NCI-H226 (cell line): ENCODE data around the gene PTPRG.
"Not testable (repeated sequence)": the region's sequence is repeated elsewhere in the genome, so short reads cannot be mapped to it uniquely, and the experiment has no call there.

Experiments used
- DNase-seq: peaks from one replicate; pipeline ENCODE4 v3.0.0-alpha.2; 2015

Gene PTPRG

DNA sequence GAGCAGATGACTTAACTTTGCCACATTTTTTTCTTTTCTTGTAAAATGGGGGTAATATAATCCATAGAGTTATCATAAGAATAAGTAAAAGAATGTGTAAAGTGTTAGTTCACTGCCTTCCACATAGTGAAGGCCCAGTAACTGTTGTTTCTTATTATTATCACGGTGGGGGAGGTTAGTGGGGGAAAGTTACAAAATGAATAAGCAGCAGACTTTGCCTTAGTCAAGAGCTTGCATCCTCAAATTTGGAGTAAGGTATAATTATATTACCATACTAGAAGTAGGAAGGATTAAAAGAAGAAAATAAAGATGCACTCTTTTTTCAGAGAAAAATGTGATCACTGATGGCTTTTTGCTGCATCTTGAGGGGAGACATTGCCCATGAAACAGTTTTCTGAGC is 247.6 kb downstream of the PTPRG start:
- DNase-seq = no peak

DNA sequence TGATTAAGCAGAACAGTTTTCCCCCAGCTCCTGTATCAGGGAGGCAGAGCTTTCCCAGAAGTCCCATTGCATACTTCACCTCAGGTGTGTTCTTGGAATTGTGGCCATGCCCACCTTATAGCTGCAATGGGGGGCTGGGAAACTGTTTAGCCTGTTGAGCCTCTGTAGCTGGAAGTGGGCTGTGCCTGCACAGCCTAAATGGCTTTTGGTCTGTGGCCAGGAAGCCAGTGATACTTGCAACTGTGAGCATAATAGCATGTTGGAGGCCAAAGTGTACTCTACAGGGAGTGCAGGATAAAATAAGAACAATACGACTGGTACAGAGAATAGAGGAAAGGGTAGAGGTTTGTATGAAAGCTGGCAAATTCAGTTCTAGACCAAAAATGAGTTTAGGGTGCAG is 248.5 kb downstream of the PTPRG start:
- DNase-seq = no peak

DNA sequence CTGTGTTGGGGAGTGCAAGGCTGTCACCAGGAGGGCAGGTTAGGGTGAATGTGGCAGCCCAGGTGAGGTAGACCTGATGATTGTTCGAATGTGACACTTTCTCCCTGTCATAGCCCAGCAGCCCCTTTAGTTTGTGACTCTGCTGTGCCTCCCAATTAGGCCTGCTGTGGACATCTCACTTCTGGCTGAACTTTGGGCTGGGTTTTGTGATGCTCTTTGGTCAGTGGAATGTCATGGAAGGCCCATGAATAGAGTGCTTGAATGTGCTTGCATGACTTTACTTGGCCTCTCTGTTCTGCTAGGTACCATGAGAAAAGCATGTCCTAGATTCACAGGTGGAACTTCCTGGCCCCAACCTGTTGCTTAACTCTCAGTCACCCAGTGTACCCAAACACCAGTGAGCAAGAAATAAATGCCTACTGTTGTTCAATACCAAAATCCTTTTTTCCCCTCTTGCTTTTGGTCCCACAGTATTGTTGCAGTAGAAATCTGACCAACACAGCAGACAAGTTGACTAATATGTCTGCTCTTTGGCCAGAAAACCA is 249.7 kb downstream of the PTPRG start:
- no peak for DNase-seq

DNA sequence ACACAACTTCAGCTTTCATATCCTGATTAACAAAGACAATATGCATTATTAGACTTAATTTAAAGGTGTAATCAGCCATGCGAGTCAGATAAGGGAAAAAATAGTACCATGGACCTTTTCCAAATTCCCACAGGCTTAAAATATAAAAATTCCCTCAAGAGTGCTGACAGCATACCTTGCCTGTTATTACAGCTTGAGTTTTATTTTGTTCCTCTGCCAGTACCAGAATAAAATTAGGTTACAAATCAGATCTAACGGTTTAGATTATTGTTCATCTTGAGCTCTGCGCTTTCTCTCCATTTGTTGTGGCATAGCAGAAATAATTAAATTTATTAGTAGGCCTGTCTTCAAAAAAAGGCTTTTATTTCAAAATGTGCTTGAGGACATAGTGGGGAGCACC is 250.3 kb downstream of the PTPRG start:
- no peak for DNase-seq

DNA sequence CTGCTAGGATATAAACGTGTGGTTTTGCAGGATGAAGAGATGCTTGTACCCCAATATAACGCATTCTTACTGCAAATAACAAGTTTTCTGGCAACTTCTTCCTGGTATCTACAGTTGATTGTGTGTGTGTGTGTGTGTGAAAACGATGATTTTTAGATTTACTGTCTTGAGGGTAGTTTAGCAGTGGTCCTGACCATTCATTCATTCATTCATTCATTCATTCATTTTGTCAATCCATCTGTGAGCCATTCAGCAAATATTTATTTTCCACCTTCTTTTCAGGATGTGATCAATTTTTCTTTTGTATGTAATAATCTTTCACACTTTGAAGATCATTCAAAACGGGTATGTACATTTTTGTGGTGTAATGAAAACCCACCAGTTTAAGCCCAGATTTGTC is 250.7 kb downstream of the PTPRG start:
- DNase-seq = no peak

DNA sequence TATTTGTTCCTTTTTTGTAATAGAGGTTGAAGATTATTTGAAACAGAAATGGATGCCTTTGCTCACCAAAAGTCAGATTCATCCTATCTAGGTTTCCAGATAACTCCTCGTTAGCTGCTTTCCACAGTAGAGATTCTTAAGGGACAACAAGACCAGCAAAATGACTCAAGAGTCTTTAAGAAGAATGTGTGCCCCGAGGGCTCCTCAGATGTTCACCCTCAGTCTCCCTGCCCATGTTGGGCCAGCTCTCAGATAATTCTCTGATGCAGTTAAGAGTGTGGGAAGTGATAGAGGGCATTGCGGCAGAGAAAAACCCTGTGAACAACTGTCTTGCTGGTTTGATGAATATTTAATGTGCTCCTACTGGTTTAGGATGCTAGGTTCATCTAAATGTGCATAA is 251.1 kb downstream of the PTPRG start:
- no peak for DNase-seq

DNA sequence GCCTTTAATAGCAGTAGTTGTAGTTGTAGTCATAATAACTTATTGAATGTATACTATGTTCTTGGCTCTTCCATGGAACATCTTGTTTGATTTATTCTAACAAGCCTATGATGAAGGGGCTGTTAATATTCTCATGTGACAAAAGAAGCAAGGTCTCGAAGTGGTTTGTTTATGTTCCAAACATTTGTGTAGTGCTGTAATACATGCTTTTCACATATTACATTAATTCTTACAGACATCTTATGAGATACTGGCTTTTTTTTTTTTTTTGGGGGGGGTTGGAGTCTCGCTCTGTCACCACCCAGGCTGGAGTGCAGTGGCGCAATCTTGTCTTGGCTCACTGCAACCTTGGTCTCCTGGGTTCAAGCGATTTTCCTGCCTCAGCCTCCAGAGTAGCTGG is 252.3 kb downstream of the PTPRG start:
- DNase-seq = no peak

DNA sequence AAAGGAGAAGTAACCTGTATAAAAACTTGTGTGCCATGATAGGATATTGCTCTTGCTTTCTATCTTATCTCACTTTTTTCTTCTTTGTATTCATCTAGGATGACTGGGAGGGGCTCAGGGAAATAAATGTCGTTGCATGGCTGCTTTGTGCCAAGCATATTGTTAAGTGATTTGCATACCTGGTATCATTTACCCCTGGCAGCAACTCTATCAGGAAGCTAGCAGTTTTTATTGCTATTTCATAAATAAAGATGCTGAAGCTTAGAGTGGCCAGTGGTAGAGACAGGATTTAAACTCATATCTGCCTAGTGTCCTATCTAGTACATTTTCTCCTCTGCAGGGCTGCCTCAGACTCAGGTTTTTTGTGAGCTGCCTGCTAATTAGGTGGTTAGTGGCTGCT is 253.3 kb downstream of the PTPRG start:
- DNase-seq = no peak

DNA sequence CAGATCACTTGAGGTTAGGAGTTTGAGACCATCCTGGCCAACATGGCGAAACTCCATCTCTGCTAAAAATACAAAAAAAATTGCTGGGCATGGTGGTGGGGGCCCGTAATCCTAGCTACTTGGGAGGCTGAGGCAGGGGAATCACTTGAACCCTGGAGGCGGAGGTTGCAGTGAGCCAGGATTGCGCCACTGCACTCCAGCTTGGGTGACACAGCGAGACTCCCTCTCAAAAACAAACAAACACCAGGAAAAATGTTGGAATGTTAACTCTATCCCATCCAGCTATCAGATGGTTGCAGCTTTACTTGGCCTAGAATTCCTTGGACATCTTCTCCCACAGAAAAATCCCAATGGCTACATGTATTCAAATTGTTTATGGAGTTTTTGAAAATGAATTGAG is 254.9 kb downstream of the PTPRG start:
- not testable (repeated sequence) for DNase-seq

DNA sequence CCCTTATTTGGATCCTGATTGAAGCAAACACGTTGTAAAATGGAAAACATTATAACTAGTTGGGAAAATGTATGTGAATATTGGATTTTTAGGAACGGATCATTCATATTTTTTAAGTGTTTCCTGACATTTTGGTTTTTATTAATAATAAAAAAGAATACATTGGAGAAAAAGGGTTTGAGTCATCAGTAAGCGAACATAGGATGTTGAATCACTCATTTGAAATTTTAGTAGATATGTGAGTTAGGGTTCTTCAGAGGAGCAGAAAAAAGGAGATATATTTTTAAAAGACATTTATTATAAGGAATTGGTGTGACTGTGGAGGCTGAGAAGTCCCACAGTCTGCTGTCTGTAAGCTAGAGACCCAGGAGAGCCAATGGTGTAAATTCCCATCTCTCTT is 258.5 kb downstream of the PTPRG start:
- no peak for DNase-seq

DNA sequence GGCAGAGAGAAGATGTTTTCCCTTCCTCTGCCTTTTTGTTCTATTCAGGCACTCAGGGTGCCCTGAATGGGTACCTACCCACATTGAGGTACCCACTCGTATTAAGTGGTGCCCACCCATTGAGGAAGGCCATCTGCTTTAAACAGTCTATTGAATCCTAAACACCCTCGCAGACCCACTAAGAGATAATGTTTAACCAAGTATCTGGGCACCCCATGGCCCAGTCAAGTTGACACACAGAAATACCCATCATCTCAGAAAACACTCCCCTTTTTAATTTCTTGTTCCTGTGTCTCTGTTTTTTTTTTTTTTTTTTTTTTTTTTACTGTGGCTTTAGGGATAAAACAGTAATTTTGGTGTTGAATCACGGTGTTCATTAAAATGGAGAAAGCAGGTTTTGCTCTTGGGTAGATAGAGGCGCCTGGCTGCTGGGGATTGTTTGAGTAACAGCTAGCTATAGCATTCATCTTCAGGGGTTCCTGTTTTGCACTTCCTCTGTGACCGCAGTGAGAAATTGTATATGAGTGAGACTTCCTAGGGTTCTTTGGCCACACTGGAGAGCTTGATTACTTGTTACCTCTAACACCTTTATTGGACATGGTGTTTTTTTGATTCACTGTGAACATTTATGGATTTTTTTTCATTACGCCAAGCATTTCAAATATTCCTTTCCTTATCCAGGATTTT is 259.1 kb downstream of the PTPRG start:
- no peak for DNase-seq

DNA sequence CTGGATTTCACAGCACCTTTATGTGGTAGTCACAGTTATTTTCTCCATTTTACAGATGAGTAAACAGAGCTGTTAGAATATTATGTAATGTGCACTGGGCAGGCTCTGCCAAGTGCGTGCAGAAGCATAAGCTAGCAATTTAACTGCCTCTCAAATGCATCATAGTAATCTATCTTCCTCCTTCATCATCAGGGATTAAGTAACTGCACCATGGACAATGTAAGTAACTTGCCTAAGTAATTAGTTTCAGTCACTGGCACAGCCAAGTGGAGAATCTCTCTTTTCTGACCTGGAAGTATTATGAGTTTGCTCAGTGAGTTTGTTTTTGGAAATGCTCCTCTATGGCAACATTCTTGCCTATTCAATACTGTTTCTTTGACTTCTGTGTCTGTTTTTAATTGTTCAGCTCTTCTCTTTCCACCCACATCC is 260.5 kb downstream of the PTPRG start:
- no peak for DNase-seq

DNA sequence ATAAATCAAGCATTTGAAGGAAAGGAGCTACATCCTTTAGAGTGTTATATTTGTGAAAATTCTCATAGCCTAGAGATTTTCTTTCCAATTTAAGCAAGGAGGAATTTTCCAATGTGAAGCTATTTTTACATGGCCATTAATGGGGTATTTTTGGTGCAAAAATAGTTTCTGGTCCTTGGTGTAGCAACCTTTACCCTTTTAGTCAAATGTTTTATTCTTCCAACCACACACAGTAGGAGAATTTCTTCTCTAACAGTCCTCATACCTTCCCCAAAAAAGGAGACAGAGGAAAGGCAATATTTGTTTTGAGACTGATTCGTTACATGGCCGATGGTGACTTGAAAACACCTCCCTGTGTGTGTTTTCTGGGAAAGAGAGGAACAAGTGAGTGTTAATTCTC is 261.2 kb downstream of the PTPRG start:
- no peak for DNase-seq

DNA sequence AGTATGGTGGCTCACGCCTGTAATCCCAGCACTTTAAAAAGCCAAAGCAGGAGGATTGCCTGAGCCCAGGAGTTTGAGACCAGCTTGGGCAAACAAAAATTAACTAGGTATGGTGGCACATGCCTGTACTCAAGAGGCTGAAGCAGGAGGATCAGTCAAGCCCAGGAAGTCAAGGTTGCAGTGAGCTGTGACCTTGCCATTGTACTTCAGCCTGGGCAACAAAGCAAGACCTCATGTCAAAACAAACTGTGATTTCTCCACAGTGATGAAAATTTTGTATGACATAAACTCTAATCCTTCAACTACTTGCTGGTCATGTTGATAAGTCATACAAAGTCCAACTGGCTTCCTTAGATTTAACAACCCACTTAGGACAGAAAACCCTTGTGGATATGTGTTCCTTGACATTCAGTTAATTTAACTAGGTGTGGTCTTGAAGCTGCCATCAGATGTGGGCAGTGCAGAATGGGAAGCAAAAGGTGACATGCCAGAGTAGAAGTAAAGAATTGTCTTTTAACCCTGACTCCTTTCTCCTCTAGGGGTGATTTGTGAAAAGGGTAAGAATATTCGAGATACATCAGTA is 263.3 kb downstream of the PTPRG start:
- DNase-seq = no peak

DNA sequence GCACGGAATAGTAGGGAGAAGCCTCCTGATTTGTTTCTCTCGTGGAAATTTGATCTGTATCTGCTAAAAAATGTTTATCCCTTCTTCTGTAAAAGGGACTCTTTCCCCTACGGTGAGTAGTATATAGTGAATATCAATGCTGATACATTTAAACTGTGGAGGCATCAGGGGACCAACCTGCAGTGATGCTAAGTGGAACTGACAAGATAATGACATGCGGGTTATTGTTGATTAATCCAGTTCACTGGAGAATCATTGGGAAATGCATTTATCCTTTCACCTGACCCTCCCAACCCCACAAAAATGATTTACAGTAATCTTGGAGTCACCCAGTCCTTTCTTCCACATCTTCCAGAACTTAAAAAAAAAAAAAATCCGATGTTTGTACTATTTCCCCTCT is 264.8 kb downstream of the PTPRG start:
- DNase-seq = no peak

DNA sequence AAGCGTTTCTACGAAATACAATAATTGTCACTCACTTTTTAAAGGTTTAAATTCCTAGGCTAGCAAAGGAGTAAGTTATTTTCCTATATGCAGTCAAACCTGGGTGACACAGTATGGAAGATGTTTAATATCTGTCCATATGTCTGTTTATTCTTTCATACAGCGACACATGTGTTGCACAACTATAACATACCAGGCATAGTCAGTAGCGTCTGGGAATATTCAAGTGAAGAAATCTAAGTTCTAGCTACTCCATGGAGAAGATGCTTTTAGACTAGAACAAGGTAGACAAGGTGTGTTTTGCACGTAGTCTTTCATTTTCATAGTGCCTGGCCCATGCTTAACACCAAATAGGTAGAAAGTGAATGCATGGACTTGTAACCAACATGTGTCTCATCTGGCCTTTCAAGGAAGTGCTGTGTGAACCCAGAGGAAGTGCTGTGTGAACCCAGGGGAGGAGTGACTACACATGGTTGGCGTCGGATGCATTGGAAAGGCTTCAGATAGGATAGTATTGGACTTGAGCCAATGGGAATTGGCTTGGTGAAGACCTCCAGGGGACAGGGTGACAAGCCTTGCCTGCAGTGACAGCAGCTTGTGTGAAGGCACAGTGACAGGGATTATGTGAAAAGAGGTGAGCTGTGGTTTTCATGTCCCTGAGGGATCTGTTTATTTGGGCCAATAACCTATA is 267.0 kb downstream of the PTPRG start:
- DNase-seq = no peak

DNA sequence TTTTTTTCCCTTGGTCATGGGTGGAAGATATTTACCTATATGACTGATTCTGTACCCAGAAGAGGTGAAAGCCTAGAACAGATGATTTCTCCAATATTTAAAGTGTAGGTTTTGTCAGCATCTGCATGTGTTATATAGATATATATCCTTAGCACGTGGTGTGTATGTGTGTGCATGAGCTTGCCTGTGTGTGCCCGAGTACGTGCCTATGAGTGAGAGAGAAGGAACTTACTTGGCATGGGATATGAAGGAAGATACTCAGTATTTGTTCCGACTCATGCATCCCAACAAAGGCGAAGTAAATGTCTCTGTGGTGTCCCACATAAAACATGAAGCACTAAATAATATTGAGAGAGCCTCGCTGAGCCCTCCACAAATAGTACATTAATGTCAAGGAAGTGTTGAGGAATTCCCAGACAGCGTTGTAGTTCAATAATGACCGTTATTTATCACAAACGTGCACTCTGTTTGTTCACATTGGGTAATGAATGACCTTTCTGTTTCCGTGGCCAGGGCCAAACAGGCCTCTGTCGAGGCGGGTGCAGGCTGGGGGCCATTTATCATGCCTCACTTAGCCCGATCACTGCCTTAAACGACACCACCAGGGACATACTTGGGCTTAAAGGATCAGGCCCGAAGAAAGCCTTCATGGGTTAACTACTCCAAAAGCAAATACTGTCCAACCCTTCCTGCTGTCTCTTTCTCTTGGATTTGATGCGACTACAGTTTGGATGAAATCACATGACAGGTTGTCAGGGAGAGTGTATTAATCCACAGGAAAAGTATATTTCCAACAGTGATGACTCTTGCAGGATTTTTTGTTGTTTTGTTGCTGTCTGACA is 267.7 kb downstream of the PTPRG start:
- no peak for DNase-seq

DNA sequence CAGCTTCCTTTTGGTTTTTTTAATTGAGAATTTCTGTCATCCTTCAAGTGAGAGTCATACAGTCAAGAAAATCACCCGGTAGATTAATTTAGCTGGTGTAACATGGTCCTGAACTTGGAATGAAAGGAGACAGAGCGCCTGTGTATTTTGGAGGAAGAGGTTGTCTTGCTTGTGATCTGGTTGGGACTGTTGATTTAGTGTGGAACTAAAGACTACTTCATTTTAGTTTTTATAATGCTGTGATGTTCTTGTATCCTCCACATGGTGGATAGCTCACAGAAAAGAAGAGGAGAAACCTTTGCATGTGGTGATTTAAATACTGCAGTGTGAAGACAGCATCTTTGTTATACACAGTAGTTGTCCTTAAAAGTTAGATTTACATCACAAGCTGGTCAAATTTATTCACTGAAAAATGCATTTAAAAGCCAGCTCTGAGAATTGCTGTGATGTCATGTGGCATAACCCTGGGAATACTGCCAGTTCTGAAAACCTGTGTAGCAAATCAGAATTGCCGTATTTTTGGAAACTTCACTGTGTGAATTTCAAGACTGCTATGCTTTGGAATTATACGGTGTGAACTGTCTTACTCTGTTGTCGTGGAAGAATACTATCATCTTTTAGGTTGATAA is 268.5 kb downstream of the PTPRG start:
- DNase-seq = no peak

DNA sequence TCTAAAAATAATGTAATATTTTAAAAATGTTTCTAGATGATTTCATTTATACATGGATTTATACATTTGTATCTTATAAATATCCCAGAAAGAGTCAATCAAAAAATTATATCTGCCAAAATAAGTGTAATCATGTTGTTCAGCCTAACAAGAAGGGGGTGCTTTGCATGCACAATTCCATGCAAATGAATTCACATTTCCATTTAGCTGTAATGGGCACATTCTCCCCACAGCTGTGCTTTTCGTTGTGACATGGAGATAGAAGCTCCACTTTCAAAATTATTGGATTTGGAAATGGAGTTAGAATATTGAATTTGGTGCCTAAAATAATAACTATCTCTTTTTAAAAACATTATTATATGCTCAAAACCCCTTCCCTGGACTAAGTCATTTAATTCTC is 270.6 kb downstream of the PTPRG start:
- no peak for DNase-seq

DNA sequence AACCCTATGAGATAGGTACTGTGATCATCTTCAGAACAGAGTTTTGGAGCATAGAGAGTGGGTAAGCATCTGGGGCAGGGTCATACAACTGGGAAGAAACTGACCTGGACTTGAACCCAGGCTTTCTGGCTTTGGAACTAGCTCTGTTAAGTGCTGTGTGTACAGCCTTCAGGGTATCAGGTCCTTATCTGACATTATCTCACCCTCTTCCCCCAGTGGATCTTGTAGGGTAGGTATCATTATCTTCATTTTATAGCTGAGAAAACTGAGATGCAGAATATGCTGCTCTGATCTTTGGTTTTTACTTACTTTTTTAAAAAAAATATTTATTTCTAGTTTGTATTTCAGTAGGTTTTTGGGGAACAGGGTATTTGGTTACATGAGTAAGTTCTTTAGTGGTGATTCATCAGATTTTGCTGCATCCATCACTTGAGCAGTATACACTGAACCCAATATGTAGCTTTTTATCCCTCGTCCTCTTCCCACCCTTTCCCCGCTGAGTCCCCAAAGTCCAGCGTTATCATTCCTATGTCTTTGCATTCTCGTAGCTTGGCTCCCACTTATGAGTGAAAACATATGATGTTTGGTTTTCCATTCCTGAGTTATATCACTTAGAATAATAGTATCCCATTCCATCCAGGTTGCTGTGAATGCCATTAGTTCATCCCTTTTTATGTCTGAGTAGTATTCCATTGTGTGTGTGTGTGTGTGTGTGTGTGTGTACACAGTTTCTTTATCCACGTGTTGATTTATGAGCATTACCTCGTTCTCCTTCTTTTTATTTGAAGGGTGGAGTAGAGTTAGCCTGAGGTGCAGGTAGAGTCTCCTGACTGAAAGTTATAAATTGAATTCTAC is 271.2 kb downstream of the PTPRG start:
- DNase-seq = no peak

DNA sequence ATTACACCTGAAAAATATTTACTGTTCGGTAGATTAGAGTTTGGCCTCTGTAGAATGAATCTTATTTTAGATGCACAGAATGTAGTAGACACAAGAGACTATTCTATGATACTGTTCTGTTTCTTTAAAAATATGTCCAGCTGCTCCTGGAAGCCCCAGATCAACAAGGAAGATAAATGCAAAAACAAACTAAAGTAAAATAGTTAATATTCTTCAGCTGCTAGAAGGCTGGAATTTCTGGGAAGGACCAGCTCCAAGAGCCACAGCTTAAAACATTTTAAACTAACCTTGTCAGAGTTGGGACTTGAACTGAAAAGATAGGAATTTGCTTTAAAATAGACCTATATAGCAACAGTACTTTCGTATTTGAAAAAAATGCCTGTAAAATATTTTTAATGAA is 277.9 kb downstream of the PTPRG start:
- no peak for DNase-seq
